Mucosa of gallbladder (tissue), 1 donor: ENCODE data around the gene CNN2. TPM values are rescaled to one million over a fixed set of nuclear protein-coding genes. Genes with fewer than 3 reads are reported as not detected.

Experiments used
- DNase-seq: peaks from one replicate; pipeline ENCODE4 v3.0.0-alpha.2; 2020; ENCODE audit warnings: low spot score
- total RNA-seq: library from RNA; stranded (reverse); gene quantifications from one replicate; pipeline ENCODE4 v1.2.1, GENCODE V29; 2021
- donor health status: DM: no; HTN: no; CAD: no.

The CNN2 gene
- 104 TPM for total RNA-seq

DNA sequence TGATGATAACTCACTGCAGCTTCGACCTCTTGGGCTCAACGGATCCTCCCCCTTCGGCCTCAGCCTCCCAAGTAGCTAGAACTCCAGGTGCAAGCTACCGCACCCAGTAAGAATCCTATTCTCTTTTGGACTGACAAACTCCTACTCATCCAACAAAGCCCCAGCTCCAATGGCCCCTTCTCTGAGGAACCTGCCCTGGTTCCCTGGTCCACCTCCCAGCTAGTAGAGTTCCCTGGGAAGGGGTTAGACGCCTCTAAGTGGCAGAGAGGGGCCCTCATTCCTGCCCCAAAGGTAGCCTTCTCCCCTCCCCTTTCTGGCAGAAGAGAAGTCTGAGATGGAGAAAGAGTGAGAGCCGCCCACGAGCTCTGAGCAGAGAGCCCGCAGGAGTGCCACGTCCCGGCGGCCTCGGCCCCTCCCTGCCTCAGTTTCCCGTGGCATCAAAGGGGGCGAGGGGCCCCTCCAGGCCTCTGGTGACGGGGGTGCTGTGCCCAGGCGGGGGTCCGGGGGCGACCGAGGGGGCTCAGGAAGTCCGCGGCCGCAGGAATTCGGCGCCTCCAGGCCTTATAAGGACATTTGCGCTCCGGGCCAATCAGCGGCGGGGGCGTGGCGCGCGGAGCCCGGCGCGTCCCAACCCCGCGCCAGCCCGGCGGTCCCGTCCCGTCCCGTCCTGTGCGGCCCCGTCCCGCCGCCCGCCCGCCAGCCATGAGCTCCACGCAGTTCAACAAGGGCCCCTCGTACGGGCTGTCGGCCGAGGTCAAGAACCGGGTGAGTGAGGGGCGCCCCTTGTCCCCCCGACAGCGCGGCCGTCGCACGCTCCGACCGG is at the start of gene CNN2:
Gene CNN2, plus strand, starts transcription at position 649 of the 823 bp plus-strand sequence. Its CDS starts 54 bp downstream, at position 703.
- DNase-seq: peak; percentile 73

DNA sequence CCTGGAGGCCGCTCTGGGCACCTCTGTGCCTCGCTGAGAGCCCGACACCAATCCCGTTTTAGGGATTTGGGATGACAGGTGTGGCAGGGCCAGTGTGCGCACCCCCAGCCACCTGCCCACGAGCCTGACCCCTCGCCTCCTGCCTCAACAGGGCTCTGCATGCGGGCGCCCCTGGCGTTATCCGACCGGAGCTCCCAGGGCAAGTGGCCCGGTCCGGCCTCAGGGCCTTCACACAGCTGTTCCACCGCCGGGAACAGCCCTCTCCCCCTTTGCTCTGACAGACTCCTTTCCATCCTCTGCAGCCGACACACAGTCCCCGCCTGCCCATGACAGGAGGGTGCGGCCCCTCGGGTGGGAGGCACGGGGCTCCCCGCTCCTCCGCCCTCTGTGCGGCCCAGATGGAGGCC is 49.3 kb upstream of the CNN2 start:
- DNase-seq: no peak

DNA sequence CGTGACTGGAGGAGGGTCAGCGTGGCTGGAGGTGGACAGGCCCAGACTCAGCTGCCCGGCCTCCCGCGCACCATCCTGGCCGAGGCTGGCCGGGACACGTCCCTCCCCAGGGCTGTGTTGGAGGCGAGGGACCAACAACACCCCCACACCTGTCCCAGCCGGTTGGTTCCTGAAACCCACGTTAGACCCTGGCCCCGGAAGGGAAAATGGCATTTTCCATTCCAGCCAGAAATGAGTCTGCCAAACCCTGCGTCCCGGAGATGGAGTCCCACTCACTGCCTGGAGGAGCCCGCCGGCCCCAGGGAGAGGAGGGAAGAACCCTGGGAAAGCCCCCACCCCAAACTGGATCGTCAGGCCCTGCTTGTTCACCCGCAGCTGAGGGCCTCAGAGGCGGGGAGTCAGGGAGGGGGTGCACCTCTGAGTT is 47.1 kb upstream of the CNN2 start:
- DNase-seq: no peak

DNA sequence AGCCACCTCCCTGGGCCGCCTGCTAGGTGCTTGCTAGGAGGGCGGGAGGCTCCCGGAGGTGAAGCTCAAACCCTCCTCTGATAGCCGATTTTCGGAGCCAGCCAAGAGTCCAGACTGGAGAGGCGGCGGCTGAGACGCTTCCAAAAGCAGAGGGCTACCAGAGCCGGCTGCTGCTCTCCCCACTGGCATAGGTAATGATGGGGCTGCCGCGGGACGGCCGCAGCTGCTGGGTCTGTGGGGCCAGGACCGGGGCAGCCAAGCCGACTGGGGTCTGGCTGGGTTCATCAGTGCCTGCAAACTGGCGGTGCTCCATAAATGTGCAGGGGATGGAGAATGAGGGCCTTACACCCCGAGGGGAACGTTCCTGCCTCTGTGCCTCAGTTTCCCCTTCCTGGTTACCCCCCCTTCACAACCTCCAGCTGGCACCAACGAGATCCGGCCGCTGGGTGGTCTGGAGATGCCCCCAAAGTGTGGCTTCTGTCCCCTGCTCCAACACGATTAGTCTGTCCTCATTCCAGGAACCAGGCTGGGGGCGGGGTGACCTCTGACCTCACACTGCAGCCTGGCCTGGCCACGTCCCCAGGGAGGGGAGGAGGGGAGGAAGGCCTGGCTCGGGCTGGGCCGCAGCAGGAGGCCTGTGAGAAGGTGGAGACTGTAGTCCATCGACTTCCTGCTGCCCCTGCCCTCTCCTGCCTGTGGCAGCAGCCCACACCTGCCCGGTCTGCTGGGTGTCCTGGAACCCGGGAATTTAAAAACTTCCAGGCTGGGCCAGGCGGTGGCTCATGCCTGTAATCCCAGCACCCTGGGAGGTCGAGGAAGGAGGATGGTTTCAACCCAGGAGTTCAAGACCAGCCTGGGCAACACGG is 46.0 kb upstream of the CNN2 start:
- peak; percentile 40 for DNase-seq

DNA sequence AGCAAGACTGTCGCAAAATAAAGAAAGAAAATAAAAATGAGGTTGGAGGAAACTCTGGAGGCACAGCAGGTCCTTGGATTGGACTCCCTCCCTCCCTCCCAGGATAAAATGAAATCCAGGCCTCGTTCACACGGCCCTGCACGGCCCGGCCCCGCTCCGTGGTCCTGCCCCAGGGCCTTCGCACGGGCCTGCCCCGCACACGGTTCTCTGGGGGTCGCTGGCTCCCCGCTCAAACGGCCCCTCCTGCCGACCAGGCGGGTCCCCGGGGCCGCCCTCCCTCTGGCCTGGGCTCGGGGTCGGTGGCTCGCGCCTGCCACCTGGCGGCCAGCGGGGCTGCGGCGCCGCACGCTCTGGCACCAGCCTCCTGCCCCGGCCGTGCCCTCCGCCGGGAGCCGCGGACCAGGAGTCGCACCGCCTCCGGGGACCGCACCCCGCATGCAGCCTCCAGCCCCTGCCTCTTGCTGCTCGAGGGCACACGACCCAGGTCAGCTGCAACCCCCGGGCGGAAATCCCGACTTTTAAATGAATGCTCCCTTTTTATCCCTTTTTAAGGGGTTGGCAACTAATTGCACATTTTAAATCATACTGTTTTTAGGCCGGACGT is 43.7 kb upstream of the CNN2 start:
- peak; percentile 60 for DNase-seq

DNA sequence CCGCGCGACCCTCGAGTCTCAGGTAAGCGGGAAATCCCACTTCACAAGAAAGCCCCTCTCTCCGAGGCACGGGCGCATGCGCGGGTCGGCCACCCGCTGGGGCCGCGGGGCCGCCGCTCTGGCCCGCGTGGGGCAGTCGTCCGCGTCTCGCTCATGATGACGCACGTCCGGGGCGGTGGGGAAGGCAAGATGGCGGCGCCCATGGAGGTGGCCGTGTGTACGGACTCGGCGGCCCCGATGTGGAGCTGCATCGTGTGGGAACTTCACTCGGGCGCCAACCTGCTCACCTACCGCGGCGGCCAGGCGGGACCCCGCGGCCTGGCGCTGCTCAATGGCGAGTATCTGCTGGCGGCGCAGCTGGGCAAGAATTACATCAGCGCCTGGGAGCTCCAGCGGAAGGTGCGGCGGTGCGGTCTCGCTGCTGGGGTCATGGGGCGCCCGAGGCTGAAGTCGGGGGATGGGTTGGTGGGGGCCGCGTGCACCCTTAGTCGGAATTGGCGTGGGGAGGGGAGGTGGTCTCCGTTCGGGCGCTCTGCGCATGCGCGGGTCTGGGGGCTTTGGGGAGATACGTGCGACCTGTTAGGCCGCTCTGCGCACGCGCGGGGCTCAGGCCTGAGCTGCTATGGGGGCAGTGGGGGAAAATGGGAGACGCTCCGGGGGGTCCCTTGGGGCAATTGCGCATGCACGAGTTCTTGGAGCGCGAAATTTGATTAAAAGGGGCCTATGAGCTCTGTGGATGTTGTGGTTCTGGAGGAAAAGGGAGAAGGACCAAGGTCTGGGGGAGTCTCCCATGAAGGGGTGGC is 42.0 kb upstream of the CNN2 start, which contains the start of gene WDR18:
Gene WDR18, plus strand, starts transcription at position 181 of the 803 bp plus-strand sequence. Its CDS starts 9 bp downstream, at position 190.
- peak; percentile 93 for DNase-seq

DNA sequence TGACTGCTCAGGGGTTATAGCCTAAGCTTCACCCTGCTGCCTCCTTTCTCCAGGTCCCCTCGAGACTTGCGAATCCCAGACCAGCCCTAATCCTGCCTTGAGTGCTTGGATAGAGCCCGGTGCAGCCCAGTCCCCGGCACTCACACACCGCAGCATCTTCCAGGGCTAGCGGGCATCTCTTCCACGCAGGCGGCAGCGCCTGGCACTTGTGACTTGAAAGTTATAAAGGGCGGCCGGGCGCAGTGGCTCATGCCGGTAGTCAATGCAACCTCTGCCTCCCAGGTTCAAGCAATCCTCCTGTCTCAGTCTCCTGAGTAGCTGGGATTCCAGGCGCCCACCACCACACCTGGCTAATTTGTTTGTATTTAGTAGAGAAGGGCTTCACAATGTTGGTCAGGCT is 40.3 kb upstream of the CNN2 start:
- DNase-seq: no peak

DNA sequence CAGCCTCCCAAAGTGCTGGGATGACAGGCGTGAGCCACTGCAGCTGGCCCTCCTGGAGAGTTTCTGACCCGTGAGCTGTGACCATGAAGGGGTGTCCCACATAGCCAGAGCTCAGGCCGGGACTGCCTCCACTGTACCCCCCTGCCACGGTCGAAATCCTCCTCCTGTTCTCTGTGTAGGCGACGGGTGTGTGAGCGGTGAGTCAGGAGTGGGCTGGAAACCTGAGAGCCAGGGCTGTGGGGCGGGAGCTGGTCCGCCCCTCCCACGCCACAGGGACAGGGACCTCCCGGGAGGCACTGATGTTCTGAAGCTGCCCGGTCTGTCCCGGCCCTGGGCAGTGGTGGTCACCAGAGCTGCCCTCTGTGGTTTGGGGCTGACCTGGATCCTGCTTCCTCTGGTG is 38.3 kb upstream of the CNN2 start:
- DNase-seq: no peak

DNA sequence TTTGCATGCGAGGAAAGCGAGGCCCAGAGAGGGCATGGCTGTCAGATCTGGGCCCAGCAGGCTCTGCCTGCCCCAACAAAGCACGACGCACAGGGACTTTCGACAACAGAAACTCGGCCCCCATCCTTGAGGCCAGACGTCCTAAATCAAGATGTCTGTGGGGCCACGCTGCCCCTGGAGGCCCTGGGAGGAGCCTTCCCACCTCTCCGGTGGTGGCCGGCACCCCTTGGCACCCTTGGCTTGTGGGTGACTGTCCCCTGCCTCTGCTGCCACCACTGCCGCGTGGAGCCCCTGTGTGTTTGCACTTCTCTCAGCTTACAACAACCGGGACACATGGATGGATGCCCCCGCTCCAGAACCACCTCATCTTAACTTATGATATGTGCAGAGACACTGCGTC is 37.9 kb upstream of the CNN2 start:
- DNase-seq: no peak

DNA sequence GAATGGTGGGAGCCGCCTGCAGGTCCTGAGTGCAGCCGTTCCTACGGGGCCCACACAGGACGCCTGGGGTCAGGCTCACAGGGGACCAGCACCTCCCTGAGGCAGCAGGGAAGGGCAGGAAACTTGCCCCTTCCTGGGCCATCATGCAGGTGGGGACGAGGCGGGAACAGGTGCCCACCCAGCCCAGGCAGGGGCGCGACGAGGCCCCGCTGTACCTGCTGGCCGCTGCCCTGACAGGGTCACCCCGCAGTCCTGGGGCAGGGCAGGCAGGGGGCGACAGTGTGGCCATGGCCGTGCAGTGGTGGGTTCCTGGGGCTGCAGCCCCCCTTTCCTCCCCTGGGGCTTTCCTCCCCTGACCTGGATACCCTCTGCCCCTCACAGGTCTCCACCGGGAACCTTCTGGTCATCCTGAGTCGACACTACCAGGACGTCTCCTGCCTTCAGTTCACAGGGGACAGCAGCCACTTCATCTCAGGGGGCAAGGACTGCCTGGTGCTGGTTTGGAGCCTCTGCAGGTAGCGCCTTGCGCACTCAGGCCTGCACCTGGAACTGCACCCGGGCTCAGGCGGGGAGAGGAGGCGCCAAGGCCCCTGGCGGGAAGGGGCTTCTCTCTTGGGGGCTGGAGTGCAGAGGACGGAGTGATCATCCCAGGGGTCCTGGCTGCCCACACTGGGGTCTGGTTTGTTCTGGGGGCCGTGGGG is 36.9 kb upstream of the CNN2 start:
- DNase-seq: no peak

DNA sequence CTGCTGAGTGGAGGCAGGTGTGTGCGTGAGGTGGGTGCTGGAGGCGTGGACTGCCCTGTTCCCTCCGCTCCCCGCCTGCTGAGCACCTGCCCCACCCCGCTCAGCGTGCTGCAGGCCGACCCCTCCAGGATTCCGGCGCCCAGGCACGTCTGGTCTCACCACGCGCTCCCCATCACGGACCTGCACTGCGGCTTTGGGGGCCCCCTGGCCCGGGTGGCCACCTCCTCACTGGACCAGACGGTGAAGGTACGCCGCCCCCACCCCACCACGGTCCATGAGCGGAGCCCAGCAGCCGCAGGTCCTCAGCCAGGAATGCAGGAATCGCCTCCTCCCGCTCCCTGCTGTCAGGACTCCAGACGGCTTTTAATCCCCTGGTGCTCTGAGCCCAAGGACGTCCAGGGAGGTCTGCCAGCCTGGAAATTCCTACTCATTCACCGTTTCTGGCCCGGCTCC is 36.3 kb upstream of the CNN2 start:
- DNase-seq: no peak

DNA sequence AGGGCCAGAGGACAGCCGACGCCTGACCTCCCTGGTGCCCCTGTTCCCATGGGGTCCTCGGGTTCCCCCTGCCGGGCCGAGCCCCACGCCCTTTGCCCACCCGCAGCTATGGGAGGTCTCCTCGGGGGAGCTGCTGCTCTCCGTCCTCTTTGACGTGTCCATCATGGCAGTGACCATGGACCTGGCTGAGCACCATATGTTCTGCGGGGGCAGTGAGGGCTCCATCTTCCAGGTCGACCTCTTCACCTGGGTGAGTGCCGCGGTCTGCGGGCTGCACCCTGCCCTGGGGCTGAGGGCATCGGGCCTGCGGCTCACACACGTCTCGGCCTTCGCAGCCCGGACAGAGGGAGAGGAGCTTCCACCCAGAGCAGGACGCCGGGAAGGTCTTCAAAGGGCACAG is 35.7 kb upstream of the CNN2 start:
- no peak for DNase-seq

DNA sequence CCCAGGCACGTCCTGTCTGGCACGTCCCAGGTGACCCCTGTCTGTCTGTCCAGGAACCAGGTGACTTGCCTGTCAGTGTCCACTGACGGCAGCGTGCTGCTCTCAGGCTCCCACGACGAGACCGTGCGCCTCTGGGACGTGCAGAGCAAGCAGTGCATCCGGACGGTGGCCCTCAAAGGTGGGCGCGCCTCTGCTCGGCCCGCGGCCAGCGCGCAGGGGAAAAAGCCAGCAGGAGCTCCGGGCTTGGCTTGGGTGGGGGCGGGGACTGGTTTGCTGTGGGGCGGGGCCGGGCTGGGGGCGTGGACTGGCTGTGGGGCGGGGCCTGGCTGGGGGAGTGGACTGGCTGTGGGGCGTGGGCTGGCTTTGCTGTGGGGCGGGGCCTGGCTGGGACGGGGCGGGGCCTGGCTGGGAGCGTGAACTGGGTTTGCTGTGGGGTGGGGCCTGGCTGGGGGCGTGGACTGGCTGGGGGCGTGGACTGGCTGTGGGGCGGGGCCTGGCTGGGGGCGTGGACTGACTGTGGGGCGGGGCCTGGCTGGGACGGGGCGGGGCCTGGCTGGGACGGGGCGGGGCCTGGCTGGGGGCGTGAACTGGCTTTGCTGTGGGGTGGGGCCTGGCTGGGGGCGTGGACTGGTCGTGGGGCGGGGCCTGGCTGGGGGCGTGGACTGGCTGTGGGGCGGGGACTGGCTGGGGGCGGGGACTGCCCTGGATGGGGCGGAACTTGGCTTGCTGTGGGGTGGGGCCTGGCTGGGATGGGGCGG is 35.1 kb upstream of the CNN2 start:
- DNase-seq: no peak

DNA sequence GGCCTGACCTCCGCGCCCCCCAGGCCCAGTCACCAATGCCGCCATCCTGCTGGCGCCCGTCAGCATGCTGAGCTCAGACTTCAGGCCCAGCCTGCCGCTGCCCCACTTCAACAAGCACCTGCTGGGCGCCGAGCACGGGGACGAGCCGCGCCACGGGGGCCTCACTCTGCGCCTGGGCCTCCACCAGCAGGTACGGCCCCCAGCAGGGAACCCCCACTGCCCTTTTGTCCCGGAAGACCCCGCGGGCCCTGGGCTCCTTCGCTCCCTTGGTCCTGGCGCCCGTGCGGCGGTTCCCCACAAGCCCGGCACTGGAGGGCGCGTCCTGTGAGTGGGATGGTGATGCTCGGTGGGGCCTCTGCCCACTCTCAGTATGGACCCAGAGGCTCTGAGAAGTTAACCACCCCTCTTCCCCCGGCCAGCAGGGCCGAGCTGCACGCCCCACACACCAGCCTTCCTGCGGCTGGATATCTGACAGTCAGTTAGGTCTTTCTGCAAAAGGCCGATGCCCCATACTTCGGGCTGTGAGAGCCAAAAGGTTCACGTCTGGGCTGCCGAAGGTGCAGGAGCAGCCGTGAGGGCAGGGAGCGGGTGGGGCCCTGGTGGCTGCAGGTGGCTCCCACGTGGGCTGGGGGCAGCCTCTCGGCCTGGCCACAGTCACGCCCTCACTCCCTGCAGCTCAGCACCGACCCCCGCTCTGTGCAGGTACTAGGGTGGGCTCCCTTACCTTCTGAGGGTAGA is 34.3 kb upstream of the CNN2 start:
- no peak for DNase-seq

DNA sequence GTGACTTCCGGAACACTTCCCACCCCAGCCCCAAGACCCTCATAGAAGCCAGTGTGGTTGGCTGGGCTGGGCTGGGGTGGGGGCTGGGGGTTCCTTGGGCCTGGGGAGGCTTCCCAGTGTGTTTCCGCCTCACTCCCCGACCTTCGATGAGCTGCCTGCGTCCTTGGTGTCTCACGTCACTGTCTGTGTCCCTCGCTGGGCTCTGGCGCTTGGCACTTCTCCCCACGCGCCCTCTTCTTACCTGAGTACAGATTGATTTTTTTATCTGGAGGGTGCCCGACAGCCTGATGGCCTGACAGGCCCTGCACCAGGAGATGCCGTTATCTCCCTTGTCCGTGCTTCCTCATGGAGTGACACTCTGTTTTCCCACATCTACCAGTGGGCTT is 33.7 kb upstream of the CNN2 start:
- DNase-seq: no peak

DNA sequence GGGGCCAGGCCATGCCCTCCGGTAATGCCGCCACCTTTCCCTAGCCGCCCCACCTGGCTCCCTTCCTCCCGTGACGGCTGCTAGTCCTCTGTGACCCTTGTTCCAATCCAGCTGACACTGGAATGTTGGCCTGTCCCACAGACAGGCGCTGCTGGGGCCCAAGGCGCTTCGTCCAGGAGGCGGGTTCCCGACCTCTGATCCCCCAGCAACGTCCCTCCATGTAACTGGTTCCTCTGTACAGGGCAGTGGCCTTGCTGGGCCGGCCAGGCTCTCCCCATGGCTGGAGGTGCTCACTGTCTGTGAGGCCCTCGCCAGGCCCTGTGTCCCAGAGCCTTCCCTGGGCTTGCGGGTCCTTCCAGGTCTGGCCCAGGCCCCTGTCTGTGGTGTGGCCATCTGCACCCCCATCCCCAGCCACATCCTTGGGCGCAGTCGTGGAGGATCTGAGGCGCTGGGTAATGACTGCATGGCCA is 33.0 kb upstream of the CNN2 start:
- DNase-seq: no peak

DNA sequence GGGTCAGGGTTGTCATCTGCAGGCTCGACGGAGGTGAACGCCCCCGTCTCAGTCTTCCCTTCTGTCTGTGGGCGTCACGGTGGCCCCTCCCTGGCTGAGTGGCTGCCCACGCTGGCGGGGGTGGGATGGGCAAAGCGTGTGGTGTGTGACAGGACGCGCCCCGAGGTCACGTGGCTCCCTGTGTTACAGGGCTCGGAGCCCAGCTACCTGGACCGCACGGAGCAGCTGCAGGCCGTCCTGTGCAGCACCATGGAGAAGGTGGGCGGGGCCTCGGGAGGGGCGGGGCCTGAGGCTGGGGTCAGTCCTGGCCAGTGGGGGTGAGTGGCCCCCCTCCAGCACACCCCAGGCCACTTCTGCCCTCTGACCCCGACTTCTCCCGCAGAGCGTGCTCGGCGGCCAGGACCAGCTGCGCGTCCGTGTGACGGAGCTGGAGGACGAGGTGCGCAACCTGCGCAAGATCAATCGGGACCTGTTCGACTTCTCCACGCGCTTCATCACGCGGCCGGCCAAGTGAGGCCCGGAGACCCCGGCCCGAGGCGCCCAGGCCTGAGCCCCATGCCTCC is 32.5 kb upstream of the CNN2 start:
- no peak for DNase-seq

DNA sequence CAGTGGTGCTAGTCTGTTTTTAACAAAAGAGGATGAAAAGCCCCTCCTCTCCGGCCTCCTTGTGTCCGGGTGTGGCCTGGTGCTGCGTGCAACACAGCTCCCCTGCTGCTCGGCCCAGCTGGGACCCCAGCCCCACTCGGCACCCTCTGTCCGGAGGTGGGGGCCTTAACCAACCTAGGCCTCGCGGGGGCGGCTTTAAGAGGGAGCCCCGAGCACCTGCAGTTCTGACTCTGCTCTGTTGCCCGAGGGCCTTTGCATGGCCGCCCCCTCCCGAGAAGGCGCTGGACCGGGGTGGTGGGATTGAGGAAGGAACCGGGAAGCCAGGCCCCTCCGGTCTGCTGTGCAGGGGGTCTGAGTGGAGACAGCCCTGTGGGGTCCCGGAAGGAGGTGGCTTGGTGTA is 31.9 kb upstream of the CNN2 start:
- no peak for DNase-seq
